Activated effector memory CD4-positive, alpha-beta T cell treated with anti-CD3 and anti-CD28 coated beads, Interleukin-2, amount 50 U/mL, for 16 hours (primary cell): ENCODE results near the gene TIGD6.
"Not testable (repeated sequence)": the region's sequence is repeated elsewhere in the genome, so short reads cannot be mapped to it uniquely, and the experiment has no call there.

Source experiments
- DNase-seq: peaks from one replicate; pipeline ENCODE4 v3.0.0-alpha.2; 2020

Gene TIGD6

GRCh38 chr5:149969181-149969930 lies 31.1 kb downstream of the TIGD6 start:
- DNase-seq = no peak

- no peak for DNase-seq
Measured at GRCh38 chr5:149966946-149967345, 33.5 kb downstream of the TIGD6 start.

- no peak for DNase-seq
Measured at GRCh38 chr5:149963729-149964128, 36.7 kb downstream of the TIGD6 start.

- no peak for DNase-seq
Measured at GRCh38 chr5:149962601-149963300, 37.7 kb downstream of the TIGD6 start.

GRCh38 chr5:149961957-149962409 lies 38.5 kb downstream of the TIGD6 start:
- no peak for DNase-seq

- DNase-seq = no peak
Measured at GRCh38 chr5:149961186-149961685, 39.2 kb downstream of the TIGD6 start.

GRCh38 chr5:149960272-149961185 lies 39.9 kb downstream of the TIGD6 start, which contains the start of gene SLC26A2:
TSS of gene SLC26A2 (plus strand) at chr5:149960758. CDS start at chr5:149977653, 16,895 bp downstream.
- DNase-seq = peak; percentile 98

GRCh38 chr5:149959406-149960236 lies 40.8 kb downstream of the TIGD6 start:
- peak; percentile 76 for DNase-seq

- DNase-seq = no peak
Measured at GRCh38 chr5:149957855-149958254, 42.6 kb downstream of the TIGD6 start.

- DNase-seq = no peak
Measured at GRCh38 chr5:149956685-149957084, 43.8 kb downstream of the TIGD6 start.

GRCh38 chr5:149954798-149955197 lies 45.7 kb downstream of the TIGD6 start:
- no peak for DNase-seq

GRCh38 chr5:149953436-149954121 lies 46.9 kb downstream of the TIGD6 start:
- no peak for DNase-seq

GRCh38 chr5:149951138-149951749 lies 49.2 kb downstream of the TIGD6 start:
- no peak for DNase-seq

GRCh38 chr5:149948993-149949392 lies 51.5 kb downstream of the TIGD6 start:
- DNase-seq = no peak

GRCh38 chr5:149946118-149946517 lies 54.3 kb downstream of the TIGD6 start:
- DNase-seq = no peak

- no peak for DNase-seq
Measured at GRCh38 chr5:149944666-149945065, 55.8 kb downstream of the TIGD6 start, which contains the start of gene PDE6A. TSS of gene PDE6A (minus strand) at chr5:149944793. CDS start at chr5:149944673, 120 bp downstream.

- not testable (repeated sequence) for DNase-seq
Measured at GRCh38 chr5:149943177-149943949, 57.1 kb downstream of the TIGD6 start.
